Activated CD4-positive, alpha-beta T cell treated with anti-CD3 and anti-CD28 coated beads, Interleukin-2, Interleukin-4, amounts not matched to agents 100 ng/mL and 50 ng/mL, durations not matched to agents 16 hours and 8 hours (primary cell): ENCODE results near the gene GIPR.
"Not testable (repeated sequence)": the region's sequence is repeated elsewhere in the genome, so short reads cannot be mapped to it uniquely, and the experiment has no call there.

Experiments used
- DNase-seq: peaks from one replicate; pipeline ENCODE4 v3.0.0-alpha.2; 2020; ENCODE audit warnings: low spot score

The GIPR gene, protein sequence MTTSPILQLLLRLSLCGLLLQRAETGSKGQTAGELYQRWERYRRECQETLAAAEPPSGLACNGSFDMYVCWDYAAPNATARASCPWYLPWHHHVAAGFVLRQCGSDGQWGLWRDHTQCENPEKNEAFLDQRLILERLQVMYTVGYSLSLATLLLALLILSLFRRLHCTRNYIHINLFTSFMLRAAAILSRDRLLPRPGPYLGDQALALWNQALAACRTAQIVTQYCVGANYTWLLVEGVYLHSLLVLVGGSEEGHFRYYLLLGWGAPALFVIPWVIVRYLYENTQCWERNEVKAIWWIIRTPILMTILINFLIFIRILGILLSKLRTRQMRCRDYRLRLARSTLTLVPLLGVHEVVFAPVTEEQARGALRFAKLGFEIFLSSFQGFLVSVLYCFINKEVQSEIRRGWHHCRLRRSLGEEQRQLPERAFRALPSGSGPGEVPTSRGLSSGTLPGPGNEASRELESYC

DNA sequence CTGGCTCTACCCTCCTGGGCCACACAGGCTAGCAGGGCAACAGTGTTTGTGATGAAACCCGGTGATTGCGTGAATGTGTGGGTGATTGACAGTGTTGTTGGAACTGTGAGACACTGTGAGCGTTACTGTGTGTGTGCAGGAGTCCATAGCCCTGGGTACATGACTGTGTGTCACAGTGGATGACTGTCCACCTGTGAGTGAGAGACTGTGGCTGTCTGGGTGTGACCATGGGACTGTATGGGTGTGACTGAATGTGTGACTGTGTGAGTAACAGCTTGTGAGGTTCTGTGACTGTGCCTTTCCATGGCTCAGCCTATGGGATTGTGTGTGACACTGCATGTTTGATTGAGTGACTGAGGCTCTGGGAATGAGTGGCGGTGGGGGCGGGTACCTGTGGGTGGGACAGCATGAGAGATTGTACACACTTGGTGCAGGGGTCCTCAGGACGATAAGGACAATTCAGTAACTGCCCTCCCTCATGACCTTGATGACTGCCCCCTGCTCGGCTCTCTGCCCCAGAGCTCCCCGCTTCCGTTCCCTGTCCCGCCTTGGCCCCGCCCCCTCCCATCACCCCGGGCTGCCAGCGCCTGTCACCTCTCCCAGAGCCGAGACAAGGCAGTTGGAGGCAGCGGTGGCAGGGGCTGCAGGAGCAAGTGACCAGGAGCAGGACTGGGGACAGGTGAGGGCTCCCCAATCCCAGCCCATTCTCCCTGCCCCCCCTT is at the start of gene GIPR:
Gene GIPR (plus strand): TSS at position 602 of the 722 bp plus-strand sequence. CDS start 1,300 bp downstream, outside the sequence.
- peak; percentile 62 for DNase-seq

DNA sequence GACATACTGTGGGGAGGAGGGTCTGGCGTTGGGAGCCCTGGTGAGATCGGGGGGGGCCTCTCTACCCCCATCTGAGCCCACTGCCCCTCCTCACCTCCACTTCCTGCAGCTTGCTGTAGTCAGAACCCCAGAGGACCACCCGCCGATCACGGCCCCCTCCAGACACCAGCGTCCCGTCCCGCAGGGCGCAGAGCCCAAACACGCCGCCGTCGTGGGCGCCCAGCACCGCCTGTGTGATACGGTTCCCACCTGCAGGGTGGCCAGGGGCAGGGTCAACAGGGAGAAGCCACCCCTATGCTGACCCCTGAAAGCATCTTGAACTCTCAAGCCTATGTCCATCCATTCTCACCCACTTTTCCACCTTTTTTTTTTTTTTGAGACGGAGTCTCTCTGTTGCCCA is 46.6 kb upstream of the GIPR start:
- DNase-seq = no peak

DNA sequence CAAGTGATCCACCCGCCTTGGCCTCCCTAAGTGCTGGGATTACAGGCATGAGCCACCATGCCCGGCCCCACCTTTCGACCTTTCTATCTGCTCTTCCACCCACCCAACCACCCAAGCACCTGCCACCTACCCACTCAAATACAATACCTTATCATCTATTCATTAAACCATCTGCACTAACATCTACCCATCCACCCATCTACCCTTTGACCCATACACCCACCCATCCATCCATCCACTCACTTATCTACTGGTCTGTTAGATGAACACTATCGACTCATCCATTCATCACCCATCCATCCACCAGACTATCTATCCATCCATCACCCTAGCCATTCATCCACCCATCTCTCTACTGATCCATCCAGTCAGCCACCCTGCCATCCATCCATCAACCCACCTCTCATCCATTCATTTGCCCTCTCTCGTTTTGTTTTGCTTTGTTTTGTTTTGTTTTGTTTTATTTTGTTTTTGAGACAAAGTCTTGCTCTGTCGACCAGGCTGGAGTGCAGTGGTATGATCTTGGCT is 46.0 kb upstream of the GIPR start:
- DNase-seq = no peak

DNA sequence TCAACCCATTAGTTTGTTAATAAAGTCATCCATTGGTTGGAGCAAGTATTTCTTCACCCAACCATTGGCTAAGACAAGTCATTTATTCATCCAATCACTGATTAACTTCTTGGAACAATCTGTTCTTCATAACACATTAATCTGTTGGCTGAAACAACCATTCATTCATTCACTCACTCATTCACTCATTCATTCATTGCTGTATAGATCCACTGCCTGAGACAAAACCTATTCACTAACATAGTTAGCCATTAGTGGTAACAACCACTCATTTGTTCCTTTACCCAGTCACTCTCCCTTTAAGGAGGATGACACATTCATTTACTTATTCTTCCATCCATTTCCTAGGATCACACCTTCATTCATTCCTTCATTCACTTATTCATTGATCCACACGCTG is 44.0 kb upstream of the GIPR start:
- DNase-seq = no peak

DNA sequence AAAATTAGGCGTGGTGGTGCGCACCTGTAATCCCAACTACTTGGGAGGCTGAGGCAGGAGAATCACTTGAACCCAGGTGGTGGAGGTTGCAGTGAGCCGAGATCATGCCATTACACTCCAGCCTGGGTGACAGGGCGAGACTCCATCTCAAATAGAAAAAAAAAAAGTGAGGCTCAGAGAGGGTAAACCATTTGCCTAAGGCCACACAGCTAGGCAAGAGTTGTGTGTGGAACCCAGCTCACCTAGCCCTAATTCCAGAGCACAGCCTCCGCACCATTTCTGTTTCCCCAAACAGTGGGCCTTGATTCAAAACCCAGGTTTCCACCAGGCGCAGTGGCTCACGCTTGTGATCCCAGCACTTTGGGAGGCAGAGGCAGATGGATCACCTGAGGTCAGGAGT is 39.8 kb upstream of the GIPR start:
- DNase-seq = not testable (repeated sequence)

DNA sequence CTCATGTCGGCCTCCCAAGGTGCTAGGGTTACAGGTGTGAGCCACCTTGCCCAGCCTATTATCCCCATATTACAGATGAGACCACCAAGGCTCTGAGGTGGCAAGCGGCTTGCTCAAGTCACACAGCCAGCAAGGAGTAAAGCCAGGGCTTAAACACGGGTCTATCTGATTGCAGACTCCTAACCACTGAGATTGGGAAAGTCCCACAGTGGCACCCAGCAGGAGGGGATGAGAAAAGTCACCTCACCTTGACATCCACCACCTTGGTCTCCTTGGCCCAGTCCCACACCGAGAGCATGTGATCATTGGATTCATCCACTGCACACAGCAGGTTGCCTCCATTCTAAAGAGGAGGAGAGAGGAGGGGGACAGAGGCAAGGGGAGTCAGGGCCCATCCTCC is 38.3 kb upstream of the GIPR start:
- DNase-seq = no peak

DNA sequence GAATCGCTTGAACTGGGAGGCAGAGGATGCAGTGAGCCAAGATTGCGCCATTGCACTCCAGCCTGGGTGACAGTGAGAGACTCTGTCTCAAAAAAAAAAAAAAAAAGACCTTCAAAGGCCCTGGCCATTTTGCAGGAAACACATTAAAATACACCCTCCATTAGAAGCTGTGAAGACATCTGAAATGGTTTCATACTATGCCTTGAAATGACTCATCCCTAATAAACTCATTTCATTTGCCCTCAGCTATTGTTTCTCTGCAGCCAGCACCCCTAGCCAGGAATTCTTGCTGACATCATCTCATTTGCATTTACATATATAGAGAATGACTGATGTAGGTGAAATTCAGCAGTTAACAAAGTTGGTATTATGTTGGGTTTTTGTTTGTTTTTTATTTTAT is 37.6 kb upstream of the GIPR start:
- peak; percentile 66 for DNase-seq

DNA sequence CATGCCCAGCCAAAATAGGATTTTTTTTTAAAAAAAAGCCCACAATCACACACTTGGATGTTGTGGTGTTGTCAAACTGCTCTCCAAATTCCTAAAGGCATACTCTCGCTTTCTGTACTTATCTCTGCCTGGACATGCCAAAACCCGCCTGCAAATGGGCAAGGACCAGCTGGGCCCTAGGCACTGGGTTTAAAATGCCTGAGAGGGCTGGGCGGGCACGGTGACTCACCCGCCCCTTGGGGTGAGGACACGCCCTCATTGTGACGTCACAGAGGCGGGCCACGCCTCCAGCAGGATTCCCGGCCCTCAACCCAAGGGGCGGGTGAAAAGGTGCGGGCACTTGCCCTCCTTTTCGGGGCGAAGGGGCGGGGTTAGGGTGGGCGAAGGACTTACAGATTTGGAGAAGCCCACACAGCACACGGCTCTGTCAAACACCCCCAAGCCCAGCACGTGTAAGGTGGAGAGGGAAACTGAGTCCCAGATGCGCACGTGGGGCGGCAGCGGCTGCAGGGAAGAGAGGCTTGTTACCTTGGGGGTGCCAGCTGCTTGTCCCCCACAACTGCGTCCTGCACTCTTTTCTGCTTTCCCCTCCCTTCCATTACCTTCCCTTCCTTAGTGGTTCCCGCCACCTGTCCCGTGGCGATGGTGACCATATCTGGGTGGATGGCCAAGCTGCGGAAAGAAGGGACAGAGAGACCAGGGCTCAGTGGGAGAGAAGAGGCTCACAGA is 35.4 kb upstream of the GIPR start:
- DNase-seq = peak; percentile 54

DNA sequence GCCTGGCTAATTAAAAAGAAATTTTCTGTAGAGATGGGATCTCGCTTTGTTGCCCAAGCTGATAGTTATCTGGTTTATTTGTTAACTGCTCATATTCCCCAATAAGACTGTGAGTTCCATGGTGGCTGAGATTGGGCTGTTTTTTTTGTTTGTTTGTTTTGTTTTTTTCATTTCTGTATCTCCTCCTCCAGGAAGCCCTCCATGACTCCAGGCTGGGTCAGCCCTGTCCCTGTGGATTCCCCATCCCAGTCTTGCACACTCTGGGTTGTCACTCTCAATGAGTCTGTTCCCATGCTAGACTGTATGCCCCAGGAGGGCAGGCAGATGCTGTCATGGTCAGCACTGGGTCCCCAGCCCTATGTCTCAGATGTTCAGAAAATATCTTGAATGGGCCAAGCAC is 31.7 kb upstream of the GIPR start:
- DNase-seq = no peak

DNA sequence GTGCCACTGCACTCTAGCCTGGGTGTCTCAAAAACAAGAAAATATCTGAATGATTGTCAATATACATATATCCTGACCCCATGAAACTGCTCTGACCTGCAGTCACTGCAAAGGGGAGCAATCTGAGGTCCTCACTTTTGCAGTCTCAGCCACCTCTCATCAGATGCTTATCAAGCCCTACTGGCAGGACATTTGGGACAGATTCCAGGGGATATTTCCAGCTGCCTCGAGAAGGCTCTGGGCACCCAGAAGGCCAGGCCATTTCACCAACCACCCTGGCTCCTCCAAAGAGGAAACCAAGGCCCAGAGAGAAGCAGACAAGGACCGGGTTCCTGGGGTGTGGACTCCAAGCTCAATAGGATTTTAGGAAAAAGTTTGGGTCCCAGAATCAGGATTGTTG is 31.1 kb upstream of the GIPR start:
- DNase-seq = no peak

DNA sequence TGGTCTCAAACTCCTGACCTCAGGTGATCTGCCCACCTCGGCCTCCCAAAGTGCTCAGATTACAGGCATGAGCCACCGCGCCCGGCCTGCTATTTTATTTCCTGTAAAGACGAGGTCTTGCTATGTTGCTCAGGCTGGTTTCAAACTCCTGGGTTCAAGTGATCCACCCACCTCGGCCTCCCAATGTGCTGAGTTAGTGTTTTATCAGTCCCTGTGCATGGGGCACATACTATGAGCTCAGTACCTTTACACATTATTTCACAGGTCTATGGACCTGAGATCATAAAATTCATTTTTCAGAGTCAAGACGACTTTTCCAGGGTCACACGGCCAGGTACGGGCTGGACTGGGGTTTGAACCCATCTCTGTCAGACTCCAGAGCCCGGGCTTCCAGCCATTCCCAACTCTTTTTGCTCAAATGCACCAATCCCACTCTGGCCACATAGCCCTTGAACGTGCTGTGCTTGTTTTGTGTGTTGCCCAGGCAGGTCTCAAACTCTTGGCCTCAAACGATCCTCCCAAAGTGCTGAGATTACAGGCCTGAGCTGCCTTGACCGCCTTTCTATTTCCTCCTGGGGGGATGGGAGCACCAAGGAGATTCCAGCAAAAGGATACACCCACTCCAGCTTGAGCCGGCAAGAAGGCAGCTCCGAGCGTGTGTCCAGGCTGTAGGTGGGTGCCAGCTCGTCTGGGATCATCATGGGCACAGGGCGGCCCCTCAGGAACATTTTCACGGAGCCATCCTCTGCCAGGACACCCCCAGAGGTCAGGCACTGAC is 29.9 kb upstream of the GIPR start:
- no peak for DNase-seq

DNA sequence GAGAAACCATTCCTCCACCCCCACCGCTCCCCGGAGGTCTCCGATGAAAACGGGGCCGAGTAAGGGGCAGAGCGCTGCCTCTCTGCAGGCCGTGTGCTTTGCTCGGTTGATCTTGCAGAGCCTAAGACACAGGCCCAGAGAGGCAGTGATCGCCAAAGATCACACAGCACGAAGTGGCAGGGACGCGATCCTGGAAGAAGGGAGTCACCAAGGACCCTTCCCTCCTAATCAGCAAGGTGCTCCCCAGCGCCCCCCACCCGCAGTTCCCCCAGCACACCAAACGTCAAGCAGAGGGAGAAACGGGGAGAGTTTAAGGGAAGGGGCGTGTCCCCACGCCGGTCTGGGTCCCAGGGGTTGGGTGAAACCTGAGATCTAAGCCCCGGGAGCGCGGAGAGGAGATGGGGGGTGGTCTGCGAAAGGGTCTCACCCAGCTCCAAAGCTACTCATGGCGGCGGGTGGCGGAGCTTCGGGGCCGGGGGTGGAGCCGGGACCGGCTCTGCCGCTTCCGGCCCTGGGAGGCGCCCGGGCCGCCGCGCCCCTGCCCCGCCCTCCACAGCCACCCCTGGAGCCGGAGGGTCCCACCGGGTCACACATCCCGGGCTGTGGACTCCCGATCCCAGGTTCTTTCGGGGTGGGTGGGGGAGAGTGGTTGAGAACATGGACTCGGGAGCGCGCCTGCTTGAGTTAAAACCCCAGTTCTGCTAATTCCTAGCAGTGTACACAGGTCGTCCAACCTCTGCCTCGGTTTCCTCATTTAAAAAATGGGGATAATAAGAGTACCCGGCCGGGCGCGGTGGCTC is 28.9 kb upstream of the GIPR start, which contains the start of gene EML2:
Gene EML2 (minus strand): TSS at position 468 of the 800 bp plus-strand sequence. CDS start 21 bp downstream, at position 447.
- DNase-seq = peak; percentile 50

DNA sequence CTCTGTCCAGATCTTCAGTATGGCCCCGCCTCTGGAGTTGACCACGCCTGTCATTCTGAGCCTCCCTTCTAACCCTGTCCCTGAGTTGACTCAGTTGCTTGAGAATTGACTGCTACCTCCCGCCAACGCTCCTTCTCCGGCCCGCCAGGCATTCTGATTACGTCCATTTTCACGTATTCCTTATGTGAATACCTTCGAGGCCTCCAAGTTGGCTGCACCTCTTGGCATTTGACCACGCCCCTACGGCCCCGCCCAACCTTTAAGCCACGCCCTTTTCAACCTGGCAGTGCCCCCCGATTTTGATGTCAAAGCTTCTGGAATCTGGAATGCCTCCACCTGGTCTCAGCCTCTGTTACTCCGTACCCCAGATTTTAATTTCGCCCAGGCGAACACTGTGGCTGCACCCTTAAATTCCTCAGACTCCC is 27.2 kb upstream of the GIPR start:
- no peak for DNase-seq

DNA sequence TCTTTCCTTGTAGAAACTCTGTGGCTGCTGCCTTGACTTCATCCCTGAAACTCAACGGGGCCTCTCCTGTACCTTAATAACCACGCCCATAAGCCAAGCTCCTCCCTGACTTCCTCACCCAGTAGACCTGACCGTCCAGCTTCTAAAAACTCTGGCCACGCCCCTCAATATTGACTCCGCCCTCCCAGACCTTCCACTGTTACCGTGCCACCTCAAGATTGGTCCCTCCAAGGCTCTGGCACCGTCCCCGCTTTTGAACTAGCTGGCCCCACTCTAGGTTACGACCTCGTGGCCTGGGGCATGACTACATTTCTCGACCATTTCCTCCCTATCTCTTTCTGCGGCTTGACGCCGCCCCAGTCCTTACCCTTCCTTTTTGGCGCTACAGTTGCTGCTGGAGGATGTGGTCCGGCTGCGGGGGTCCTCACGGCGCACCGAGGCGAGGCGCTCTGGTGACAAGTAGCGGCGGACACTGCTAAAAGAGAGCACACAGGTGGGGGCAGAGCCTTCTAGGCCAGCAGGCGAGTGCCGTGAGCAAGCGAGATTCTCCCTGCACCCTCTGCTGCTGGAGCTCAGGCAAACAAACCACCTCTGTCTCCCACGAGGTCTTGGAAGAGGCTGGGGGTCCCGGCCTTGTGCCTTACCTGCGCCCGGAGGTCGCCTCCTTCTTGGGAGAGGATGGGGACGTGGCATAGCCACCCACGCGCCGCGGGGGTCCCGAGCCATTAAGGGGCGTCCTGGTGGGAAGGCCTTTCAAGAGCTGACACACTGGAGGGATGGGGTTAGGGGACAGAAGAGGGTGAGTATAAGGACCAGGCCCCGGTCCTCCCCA is 26.5 kb upstream of the GIPR start:
- peak; percentile 96 for DNase-seq

DNA sequence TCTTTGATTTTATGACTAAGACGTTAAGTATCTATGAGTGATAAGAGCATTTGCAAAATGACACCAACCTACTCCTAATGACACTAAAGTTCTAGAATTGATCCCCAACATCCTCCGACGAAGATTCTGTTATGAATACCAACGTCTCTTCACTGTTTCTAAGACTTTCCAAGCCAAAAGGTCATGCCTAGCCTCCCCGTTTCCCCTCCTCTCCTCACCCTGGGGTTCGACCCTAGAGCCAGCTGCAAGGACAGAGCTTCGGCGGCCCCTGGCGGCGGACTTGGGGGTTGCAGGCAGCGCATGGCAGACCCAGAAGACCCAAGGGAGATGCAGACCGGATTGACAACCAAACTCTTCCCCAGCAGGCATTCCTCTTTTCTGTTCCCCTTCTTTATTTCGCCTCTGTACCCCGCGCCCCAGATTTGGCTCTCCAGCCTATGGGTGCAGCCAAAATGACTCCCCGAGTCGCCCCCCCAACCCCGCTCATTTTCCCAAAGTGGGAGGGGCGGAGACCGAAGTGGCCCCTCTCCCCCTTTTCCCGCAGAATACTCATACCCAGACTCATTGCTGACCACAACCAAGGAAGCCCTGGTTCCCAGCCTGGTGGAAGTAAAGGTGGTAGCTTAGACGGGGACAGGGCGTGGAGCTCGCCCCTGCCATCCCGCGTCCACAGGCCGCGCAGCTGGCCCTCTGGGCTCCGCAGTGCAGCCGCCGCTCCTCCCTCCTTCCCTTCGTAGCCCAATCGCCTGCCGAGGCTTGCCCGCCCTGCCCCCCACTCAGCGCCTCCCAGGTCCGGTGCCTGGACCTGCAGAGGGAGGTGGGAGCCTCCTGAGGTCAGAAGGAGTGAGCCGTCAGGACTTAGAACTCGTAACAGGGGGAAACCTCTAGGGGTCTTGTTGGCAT is 24.7 kb upstream of the GIPR start:
- DNase-seq = peak; percentile 97

DNA sequence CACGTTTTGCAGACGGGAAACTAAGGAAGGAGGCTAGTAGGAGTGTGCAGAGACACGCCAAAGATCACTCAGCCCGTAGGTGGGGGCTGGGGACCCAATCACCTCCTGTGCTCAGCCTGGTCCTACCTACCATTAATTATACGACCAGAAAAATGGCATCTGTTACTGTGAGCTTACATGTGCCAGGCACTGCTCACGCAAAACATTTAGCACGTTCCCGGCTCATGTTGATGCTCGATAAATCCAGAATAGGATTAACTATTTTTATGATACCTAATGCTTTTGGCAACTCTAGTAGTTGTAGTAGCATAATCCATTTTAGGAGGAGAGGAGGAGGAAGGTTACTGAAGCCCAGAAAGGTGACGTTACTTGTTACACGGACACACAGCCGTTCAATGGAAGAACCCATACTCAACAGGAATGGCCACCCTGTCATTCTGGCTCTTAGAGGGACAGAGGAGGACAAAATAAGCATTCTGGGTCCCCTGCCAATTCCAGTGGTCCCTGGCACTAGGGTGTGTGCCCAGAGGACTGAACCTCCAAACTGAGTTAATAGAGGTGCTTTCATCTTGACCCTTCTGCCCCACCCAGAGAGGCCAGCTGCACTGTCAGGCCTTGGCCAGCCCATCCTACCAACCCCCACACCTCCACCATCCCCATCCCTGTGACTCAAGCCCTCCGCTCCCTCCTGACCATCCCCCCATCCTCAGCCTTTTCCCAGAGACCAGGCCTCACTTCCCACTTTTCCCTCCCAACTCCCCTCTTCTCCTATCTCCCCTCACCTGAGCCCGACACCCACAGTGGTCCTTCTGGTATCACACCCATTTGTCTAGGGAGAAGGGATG is 23.9 kb upstream of the GIPR start:
- DNase-seq = no peak

DNA sequence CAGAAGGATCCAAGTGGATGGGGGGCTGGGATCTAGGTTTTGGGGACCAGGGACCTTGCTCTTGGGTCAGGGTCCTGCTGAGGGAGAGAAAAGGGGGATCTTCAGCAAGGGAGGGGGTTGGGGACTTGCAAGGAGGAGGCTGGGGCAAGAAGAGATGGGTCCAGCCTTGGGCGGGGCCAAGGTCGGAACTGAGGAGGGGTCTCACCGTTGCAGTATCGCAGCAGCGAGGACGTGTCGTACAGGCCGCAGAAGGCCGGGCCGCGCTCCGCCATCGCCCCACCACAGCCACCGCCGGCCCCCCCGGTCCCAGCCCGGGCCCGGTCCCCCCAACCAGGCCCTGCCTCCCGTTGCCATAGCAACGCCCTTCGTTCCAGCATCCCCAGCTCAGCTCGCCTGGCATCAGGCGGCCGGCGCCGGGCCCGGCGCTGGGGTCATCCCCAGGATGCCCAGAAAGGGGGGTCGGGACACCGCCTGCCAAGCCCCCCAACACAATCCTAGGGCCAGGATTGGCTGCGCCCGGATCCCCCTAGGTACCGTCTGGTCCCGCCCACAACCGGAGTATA is 22.9 kb upstream of the GIPR start:
- DNase-seq = no peak
